Kidney epithelial cell (primary cell): ENCODE results near the gene WBP4. TPM values are rescaled to one million over a fixed set of nuclear protein-coding genes. Genes with fewer than 3 reads are reported as not detected.

Source experiments
- DNase-seq: peaks from one replicate; pipeline ENCODE4 v3.0.0-alpha.2; 2010; ENCODE audit warnings: low read depth
- H3K27me3 ChIP-seq: 2 replicates; pipeline ENCODE4 v1.6.0; 2011; ENCODE audit warnings: low read length; ENCODE audit not compliant: control insufficient read depth, insufficient read depth
- H3K36me3 ChIP-seq: 2 replicates; pipeline ENCODE4 v1.5.1; 2011; ENCODE audit warnings: low read length; ENCODE audit not compliant: control insufficient read depth, insufficient read depth
- H3K4me3 ChIP-seq: 2 replicates; pipeline ENCODE4 v1.5.1; 2011; ENCODE audit warnings: low read depth, mild to moderate bottlenecking, control low read depth, low read length
- total RNA-seq: library from RNA; depleted of rRNA; stranded (reverse); fragments of >200 nt; gene quantifications from 2 replicates; pipeline ENCODE4 v1.2.3, GENCODE V29; 2015
- TF ChIP-seq, protein P1 (sequence below): IDR thresholded peaks from 2 replicates; pipeline ENCODE4 v1.5.1; 2011; ENCODE audit warnings: mild to moderate bottlenecking, moderate library complexity, low read length, control low read depth, inconsistent platforms; ENCODE audit not compliant: insufficient read depth, poor library complexity, severe bottlenecking

The WBP4 gene
- total RNA-seq, 1 donor from 2014 or later = 13.8 TPM

DNA sequence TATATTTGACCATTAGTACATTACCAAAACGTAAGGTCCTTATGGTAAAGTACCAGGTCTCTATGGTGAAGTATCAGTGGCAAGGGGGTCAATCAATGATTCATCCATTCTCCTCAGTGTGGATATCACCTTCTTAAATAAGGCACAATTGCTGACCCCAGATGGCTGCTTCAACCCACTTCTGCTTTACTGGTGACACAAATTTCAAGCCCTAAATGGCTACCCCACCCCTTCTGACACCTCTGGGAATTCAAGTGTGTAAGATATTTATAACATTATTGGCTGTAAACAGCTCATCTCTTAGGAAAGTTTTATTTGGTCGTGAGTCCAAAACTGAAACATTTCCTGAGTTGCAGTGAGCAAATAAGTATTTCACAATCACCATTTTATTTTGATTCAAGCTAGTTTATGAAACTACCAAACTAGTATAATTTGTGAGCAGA, 7.9 kb upstream of the WBP4 start:
- Histone ChIP-seq H3K4me3 (no peak overlapping the region), H3K27me3 (no peaks in the 10 kb centered on the region), H3K36me3 (no peaks in the 10 kb centered on the region)
- TF ChIP-seq, protein P1, sequence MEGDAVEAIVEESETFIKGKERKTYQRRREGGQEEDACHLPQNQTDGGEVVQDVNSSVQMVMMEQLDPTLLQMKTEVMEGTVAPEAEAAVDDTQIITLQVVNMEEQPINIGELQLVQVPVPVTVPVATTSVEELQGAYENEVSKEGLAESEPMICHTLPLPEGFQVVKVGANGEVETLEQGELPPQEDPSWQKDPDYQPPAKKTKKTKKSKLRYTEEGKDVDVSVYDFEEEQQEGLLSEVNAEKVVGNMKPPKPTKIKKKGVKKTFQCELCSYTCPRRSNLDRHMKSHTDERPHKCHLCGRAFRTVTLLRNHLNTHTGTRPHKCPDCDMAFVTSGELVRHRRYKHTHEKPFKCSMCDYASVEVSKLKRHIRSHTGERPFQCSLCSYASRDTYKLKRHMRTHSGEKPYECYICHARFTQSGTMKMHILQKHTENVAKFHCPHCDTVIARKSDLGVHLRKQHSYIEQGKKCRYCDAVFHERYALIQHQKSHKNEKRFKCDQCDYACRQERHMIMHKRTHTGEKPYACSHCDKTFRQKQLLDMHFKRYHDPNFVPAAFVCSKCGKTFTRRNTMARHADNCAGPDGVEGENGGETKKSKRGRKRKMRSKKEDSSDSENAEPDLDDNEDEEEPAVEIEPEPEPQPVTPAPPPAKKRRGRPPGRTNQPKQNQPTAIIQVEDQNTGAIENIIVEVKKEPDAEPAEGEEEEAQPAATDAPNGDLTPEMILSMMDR = no peak
- no peak for DNase-seq

DNA sequence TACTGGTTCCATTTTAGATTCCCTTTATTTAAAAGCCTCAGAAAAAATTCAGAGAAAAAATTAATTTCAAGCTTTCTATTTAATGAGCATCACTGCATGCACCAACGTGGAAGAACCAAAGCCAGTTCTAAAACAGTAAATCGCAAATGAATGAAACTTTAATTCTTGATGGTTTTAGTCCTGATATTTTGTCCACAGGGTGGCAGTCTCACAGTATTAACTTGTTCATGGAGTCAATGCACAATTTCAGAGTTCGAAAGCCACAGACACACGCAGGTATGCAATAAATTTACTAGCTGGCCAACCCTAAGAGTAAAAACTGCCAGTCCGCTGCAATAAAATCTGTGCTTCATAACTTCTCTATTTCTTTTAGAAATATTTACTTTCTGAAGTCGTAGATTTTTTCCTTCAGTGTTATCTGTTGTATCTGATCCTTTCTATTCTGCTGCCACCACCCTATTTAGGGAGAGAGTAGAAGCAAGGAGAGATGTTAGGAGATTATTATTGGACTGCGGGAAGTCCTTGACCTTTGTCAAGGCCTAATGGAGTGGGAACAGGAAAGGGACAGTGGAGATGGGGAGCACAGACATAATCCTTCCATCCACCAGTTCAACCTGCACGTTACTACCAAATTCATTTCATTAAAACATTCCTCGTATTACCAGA, 7.0 kb upstream of the WBP4 start:
- DNase-seq = no peak
- Histone ChIP-seq H3K4me3 (no peak overlapping the region), H3K27me3 (no peaks in the 10 kb centered on the region), H3K36me3 (no peaks in the 10 kb centered on the region)
- TF ChIP-seq, protein P1 = peak; percentile 41

DNA sequence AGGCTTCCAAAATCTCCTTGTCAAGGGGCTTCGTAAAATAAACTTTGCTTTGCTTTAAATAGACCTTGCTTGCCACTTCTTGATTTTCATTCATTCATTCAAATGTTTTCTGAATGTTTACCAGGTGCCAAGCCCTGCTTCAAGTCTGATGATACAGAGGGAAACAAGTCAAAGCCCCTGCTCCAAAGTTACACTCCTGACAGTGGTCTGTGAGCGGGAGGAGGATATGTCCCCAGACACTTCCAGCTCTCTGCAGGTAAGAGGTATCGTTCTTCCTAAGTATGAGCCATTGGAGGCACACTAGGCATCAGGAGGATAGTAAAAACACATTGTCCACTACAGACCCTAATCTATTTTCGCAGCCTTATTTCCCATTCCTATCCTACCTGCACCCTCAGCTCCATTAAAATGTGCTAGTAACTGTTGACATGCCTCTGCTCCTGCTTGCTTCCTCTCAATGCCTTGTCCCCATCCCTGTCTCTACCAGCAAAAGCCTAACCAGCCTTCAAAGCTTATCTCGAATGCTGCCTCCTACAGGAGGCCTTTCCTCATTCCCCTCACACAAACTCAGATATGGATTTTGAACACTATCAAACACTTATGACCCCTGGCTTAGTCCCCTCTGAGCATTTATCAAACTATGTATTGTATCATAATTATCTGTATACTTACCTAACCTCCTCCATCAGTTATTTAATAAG, 6.2 kb upstream of the WBP4 start:
- DNase-seq = no peak
- H3K27me3 ChIP-seq = no peaks in the 10 kb centered on the region
- H3K36me3 ChIP-seq = no peaks in the 10 kb centered on the region
- TF ChIP-seq, protein P1 = peak; percentile 31
- H3K4me3 ChIP-seq = no peak overlapping the region

DNA sequence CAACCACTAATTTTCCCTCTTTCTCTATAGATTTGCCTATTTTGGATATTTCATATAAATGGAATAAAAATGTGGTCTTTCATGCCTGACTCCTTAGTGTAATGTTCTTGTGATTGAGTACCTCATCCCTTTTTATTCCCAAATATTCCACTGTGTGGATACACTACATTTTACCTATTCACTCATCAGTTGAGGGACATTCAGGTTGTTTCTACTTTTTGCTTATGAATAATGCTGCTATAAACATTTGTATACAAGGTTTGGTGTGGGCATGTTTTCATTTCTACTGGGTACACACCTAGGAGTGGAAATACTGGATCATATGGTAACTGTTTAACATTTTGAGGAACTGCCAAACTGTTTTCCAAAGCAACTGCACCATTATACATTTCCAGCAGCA, 5.1 kb upstream of the WBP4 start:
- Histone ChIP-seq H3K4me3 (no peak overlapping the region), H3K27me3 (no peaks in the 10 kb centered on the region), H3K36me3 (no peaks in the 10 kb centered on the region)
- TF ChIP-seq, protein P1 = no peak
- DNase-seq = no peak

DNA sequence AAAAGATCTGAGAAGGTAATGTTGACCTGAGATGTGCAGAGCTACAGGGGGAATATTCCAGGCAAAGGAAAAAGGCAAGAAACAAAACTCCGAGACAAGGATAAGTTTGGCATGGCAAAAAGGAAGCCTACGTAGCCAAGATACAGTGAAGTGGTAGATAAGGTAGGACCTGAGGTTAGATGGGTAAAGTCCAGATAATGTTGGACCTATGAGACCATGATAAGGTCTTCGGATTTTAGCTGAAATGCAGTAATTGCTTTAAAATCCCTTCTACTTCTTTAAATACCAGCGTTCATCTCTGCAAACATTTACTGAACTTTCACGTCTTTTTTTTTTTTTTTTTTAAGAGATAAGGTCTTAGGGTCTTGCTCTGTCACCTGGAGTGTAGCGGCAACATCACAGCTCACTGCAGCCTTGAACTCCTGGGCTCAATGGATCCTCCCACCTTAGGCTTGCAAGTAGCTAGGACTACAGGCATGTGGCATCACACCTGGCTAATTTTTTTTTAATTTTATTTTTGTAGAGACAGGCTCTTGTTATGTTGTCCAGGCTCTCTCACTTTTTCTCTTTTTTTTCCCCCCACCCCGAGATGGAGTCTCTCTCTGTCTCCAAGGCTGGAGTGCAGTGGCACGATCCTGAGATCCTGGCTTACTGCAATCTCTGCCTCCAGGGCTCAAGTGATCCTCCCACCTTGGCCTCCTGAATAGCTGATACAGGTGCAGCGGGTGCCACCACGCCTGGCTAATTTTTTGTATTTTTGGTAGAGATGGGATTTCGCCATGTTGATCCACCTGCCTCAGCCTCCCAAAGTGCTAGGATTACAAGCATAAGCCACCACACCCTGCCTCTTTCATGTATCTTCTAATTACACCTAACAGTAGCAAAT, 4.2 kb upstream of the WBP4 start:
- Histone ChIP-seq H3K27me3 (no peaks in the 10 kb centered on the region), H3K36me3 (no peaks in the 10 kb centered on the region), H3K4me3 (no peak overlapping the region)
- DNase-seq = no peak
- TF ChIP-seq, protein P1 = no peak
